OCI-LY1 (cell line): ENCODE results near the gene TIAM1.

Experiments used
- H2AFZ ChIP-seq: fragments of 200-600 bp; sonication (generic), shearing (Covaris generic); 2 replicates; pipeline ENCODE4 v1.6.0; 2014; ENCODE audit warnings: antibody characterized with exemption, mild to moderate bottlenecking, low read length
- H3F3A ChIP-seq: fragments of 200-600 bp; sonication (generic), shearing (Covaris generic); 2 replicates; pipeline ENCODE4 v1.6.0; 2014; ENCODE audit warnings: mild to moderate bottlenecking, antibody characterized with exemption, low read length, moderate library complexity; ENCODE audit not compliant: insufficient read depth
- H3K27ac ChIP-seq: fragments of 200-600 bp; sonication (generic); 2 replicates; pipeline ENCODE4 v1.5.1; 2014; ENCODE audit warnings: low read length, mixed run types, mild to moderate bottlenecking, low read depth; ENCODE audit not compliant: poor library complexity, severe bottlenecking
- H3K27me3 ChIP-seq: fragments of 200-600 bp; sonication (generic); 2 replicates; pipeline ENCODE4 v1.6.0; 2014; ENCODE audit warnings: antibody characterized with exemption, mild to moderate bottlenecking, low read length, moderate library complexity; ENCODE audit not compliant: insufficient read depth
- H3K36me3 ChIP-seq: fragments of 200-600 bp; sonication (generic); 2 replicates; pipeline ENCODE4 v1.6.1; 2014; ENCODE audit warnings: mild to moderate bottlenecking, antibody characterized with exemption, low read length, moderate library complexity, mixed read lengths; ENCODE audit not compliant: insufficient read depth
- H3K4me1 ChIP-seq: fragments of 200-600 bp; sonication (generic); 2 replicates; pipeline ENCODE4 v1.5.1; 2014; ENCODE audit warnings: mild to moderate bottlenecking, low read length, moderate library complexity; ENCODE audit not compliant: insufficient read depth, severe bottlenecking
- H3K4me2 ChIP-seq: fragments of 200-600 bp; sonication (generic), shearing (Covaris generic); 2 replicates; pipeline ENCODE4 v1.6.1; 2014; ENCODE audit warnings: low read length
- H3K4me3 ChIP-seq: fragments of 200-600 bp; sonication (generic); 2 replicates; pipeline ENCODE4 v1.5.1; 2014; ENCODE audit warnings: low read length, low read depth, mild to moderate bottlenecking, mixed read lengths; ENCODE audit not compliant: poor library complexity, severe bottlenecking
- H3K79me2 ChIP-seq: fragments of 200-600 bp; shearing (Covaris generic); 2 replicates; pipeline ENCODE4 v1.6.1; 2016; ENCODE audit warnings: mixed run types, low read length, mixed read lengths; ENCODE audit not compliant: insufficient read depth
- H3K9ac ChIP-seq: fragments of 200-600 bp; sonication (generic), shearing (Covaris generic); 2 replicates; pipeline ENCODE4 v1.6.1; 2014; ENCODE audit warnings: mild to moderate bottlenecking, low read length, mixed read lengths
- H3K9me2 ChIP-seq: fragments of 200-600 bp; sonication (generic), shearing (Covaris generic); 2 replicates; pipeline ENCODE4 v1.6.1; 2014; ENCODE audit warnings: low read depth, mild to moderate bottlenecking, low read length, mixed read lengths
- H3K9me3 ChIP-seq: fragments of 200-600 bp; shearing (Covaris generic); 2 replicates; pipeline ENCODE4 v1.6.1; 2014; ENCODE audit warnings: low read length, mixed read lengths
- H4K20me1 ChIP-seq: fragments of 200-600 bp; sonication (generic), shearing (Covaris generic); 2 replicates; pipeline ENCODE4 v1.6.0; 2016; ENCODE audit warnings: mild to moderate bottlenecking, low read length; ENCODE audit not compliant: insufficient read depth
- CTCF ChIP-seq: fragments of 200-600 bp; sonication (generic), shearing (Covaris generic); IDR thresholded peaks from 2 replicates; pipeline ENCODE4 v1.5.1; 2017; ENCODE audit warnings: mild to moderate bottlenecking, antibody characterized with exemption, low read length, moderate library complexity, mixed read lengths
- EZH2 ChIP-seq: fragments of 200-600 bp; sonication (generic), shearing (Covaris generic); IDR thresholded peaks from 2 replicates; pipeline ENCODE4 v1.8.0; 2017; ENCODE audit warnings: borderline replicate concordance, mixed run types, mild to moderate bottlenecking, antibody characterized with exemption, low read length, moderate library complexity, mixed read lengths

TIAM1 gene

GRCh38 chr21:31255036-31255435 lies 89.0 kb downstream of the TIAM1 start:
- Histone ChIP-seq H3K79me2 (no peaks in the 10 kb centered on the region), H3K9ac (no peak overlapping the region), H3F3A (no peaks in the 10 kb centered on the region), H3K36me3 (no peaks in the 10 kb centered on the region), H3K4me3 (no peak overlapping the region), H3K9me2 (no peaks in the 10 kb centered on the region), H2AFZ (no peak overlapping the region), H4K20me1 (no peaks in the 10 kb centered on the region), H3K4me1 (no peaks in the 10 kb centered on the region), H3K9me3 (no peaks in the 10 kb centered on the region), H3K27me3 (no peaks in the 10 kb centered on the region), H3K27ac (no peak overlapping the region), H3K4me2 (no peak overlapping the region)
- TF ChIP-seq CTCF: no peak
- TF ChIP-seq EZH2: no peak

GRCh38 chr21:31254131-31254530 lies 89.9 kb downstream of the TIAM1 start:
- no peaks in the 10 kb centered on the region for H3K4me1 ChIP-seq
- no peak for TF ChIP-seq CTCF
- no peak for TF ChIP-seq EZH2
- H4K20me1 ChIP-seq: no peaks in the 10 kb centered on the region
- no peaks in the 10 kb centered on the region for H3K9me2 ChIP-seq
- no peaks in the 10 kb centered on the region for H3K27me3 ChIP-seq
- H2AFZ ChIP-seq: no peak overlapping the region
- no peak overlapping the region for H3K4me2 ChIP-seq
- H3K36me3 ChIP-seq: no peaks in the 10 kb centered on the region
- H3K9ac ChIP-seq: no peak overlapping the region
- H3F3A ChIP-seq: no peaks in the 10 kb centered on the region
- H3K4me3 ChIP-seq: no peak overlapping the region
- no peak overlapping the region for H3K27ac ChIP-seq
- no peaks in the 10 kb centered on the region for H3K9me3 ChIP-seq
- no peaks in the 10 kb centered on the region for H3K79me2 ChIP-seq

- H3K27me3 ChIP-seq: no peaks in the 10 kb centered on the region
- H3K9me2 ChIP-seq: no peaks in the 10 kb centered on the region
- no peak overlapping the region for H3K4me3 ChIP-seq
- no peak overlapping the region for H3K9ac ChIP-seq
- no peaks in the 10 kb centered on the region for H4K20me1 ChIP-seq
- no peaks in the 10 kb centered on the region for H3F3A ChIP-seq
- H3K4me1 ChIP-seq: no peaks in the 10 kb centered on the region
- no peaks in the 10 kb centered on the region for H3K9me3 ChIP-seq
- H3K36me3 ChIP-seq: no peaks in the 10 kb centered on the region
- no peak overlapping the region for H3K27ac ChIP-seq
- no peak overlapping the region for H3K4me2 ChIP-seq
- H2AFZ ChIP-seq: no peak overlapping the region
- no peak for TF ChIP-seq EZH2
- TF ChIP-seq CTCF: no peak
- no peaks in the 10 kb centered on the region for H3K79me2 ChIP-seq
These were observed 90.4 kb downstream of the TIAM1 start for GRCh38 chr21:31253684-31254083.
